GM12873 (cell line): ENCODE measurements around the gene CNTNAP5.

ENCODE experiments used
- CTCF ChIP-seq: IDR thresholded peaks from 2 replicates; pipeline ENCODE4 v1.5.1; 2012; ENCODE audit warnings: low read depth, mild to moderate bottlenecking, moderate library complexity, low read length, control low read depth; ENCODE audit not compliant: insufficient read depth; ENCODE audit errors: missing control alignments

CNTNAP5 gene

GRCh38 chr2:124025171-124025580 is at the start of gene CNTNAP5:
Gene CNTNAP5, plus strand, starts transcription at chr2:124025287. Its CDS starts 364 bp downstream, at chr2:124025651.
- TF ChIP-seq CTCF: no peak

- TF ChIP-seq CTCF: no peak
Observed at GRCh38 chr2:123976054-123976648, 48.9 kb upstream of the CNTNAP5 start.

GRCh38 chr2:123993728-123994323 is 31.3 kb upstream of the CNTNAP5 start:
- TF ChIP-seq CTCF: peak; percentile 58

GRCh38 chr2:123999681-124000080 is 25.4 kb upstream of the CNTNAP5 start:
- no peak for TF ChIP-seq CTCF

- no peak for TF ChIP-seq CTCF
Observed at GRCh38 chr2:124001696-124002430, 23.2 kb upstream of the CNTNAP5 start.

GRCh38 chr2:124018890-124019289 is 6.2 kb upstream of the CNTNAP5 start:
- no peak for TF ChIP-seq CTCF

- TF ChIP-seq CTCF: no peak
Observed at GRCh38 chr2:124024561-124025170, 421 bp upstream of the CNTNAP5 start.
